ENCODE results near the gene KSR2. TPM values are rescaled to one million over a fixed set of nuclear protein-coding genes. Genes with fewer than 3 reads are reported as not detected.

Gene KSR2
- total RNA-seq, 2 donors from 2014 or later, result 0.07 to 0.08 TPM

DNA sequence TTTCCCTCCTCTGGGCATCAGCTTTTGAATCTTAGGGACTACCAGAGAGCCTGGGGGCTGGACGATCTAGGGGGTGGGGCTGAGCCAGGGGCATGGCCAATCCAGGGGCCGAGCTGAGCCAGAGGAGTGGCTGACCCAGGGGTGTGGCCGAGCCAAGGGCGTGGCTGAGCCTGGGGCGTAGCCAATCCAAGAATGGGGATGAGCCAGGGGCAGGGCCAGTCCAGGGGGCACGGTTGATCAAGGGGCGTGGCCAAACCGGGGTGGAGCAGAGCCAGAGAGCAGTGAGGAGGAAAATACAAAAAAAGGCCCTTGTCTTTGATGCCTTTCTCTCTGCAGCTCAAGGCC, 388.1 kb downstream of the KSR2 start:
- TF ChIP-seq, protein P1, sequence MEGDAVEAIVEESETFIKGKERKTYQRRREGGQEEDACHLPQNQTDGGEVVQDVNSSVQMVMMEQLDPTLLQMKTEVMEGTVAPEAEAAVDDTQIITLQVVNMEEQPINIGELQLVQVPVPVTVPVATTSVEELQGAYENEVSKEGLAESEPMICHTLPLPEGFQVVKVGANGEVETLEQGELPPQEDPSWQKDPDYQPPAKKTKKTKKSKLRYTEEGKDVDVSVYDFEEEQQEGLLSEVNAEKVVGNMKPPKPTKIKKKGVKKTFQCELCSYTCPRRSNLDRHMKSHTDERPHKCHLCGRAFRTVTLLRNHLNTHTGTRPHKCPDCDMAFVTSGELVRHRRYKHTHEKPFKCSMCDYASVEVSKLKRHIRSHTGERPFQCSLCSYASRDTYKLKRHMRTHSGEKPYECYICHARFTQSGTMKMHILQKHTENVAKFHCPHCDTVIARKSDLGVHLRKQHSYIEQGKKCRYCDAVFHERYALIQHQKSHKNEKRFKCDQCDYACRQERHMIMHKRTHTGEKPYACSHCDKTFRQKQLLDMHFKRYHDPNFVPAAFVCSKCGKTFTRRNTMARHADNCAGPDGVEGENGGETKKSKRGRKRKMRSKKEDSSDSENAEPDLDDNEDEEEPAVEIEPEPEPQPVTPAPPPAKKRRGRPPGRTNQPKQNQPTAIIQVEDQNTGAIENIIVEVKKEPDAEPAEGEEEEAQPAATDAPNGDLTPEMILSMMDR (IDR thresholded peaks at IDR 0.05), result no peak
- no peaks in the 10 kb centered on the region for H3K27me3 ChIP-seq
- no peaks in the 10 kb centered on the region for H3K4me1 ChIP-seq
- no peak overlapping the region for H3K27ac ChIP-seq
- H3K9me3 ChIP-seq, result no peaks in the 10 kb centered on the region
- no peak for DNase-seq (ENCODE audit: low spot score)
- H3K36me3 ChIP-seq, result no peaks in the 10 kb centered on the region
- no peak overlapping the region for H3K4me3 ChIP-seq

DNA sequence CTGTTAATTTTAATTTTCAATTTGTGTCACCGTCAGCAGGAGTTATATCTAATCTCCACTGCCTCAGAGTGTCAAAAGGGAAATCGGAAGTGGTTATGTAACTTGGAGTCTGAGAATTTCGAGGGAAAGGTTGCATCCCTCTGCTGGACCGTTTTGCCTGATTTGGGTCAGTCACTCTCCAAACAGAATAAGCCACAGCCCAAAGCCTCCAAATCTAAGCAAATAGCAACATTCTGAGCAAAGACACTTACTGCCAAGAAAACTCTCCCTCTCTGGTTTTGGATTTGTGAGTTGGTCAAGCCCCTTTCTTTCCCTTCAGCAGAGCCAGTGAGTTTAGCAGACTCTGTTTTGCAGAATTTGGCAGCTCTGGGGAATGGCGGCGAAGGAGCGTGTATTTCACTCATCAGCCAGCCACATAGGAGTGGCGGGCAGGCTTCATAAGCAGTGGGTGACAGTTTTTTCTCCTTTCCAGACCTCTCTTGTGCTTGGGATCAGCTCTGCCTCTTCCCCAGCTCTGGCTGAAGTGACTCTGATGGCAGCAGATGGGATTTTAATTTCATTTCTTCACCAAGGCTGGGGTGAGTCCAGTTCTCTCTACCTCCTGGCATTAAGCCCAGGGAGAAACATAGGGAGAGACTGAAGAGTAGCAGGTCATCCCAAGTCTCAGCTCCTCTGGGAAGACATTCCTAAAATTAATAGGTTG, 388.6 kb downstream of the KSR2 start:
- Histone ChIP-seq H3K27me3 (no peaks in the 10 kb centered on the region), H3K4me1 (no peaks in the 10 kb centered on the region), H3K36me3 (no peaks in the 10 kb centered on the region), H3K4me3 (no peak overlapping the region), H3K27ac (no peak overlapping the region), H3K9me3 (no peaks in the 10 kb centered on the region)
- DNase-seq (ENCODE audit: low spot score), result no peak
- TF ChIP-seq, protein P1 (IDR thresholded peaks at IDR 0.05), result no peak

DNA sequence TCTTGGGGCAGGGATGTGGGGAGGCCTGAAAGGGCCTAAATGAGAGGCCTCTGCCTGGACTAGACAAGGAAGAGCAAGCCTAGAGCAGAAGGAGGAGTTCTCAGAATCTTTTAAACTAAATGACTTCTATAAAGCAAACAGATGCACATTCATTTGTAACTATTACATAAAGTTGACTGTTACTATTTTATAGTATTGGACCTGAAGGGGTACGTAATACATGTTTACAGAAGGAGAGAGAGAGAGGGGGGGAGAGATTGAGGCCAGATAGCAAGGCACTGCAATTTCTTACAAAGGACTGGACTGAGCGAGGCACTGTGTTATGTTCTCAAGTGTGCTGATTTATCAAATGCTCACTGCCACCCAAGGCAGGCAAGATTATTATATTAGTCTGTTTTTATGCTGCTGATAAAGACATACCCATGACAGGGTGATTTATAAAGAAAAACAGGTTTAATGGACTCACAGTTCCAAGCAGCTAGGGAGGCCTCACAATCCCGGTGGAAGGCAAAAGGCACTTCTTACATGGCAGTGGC, 391.6 kb downstream of the KSR2 start:
- TF ChIP-seq, protein P1 (IDR thresholded peaks at IDR 0.05), result no peak
- H3K36me3 ChIP-seq, result no peaks in the 10 kb centered on the region
- no peak overlapping the region for H3K4me3 ChIP-seq
- no peaks in the 10 kb centered on the region for H3K9me3 ChIP-seq
- H3K4me1 ChIP-seq, result no peaks in the 10 kb centered on the region
- H3K27ac ChIP-seq, result no peak overlapping the region
- H3K27me3 ChIP-seq, result no peaks in the 10 kb centered on the region
- no peak for DNase-seq (ENCODE audit: low spot score)

DNA sequence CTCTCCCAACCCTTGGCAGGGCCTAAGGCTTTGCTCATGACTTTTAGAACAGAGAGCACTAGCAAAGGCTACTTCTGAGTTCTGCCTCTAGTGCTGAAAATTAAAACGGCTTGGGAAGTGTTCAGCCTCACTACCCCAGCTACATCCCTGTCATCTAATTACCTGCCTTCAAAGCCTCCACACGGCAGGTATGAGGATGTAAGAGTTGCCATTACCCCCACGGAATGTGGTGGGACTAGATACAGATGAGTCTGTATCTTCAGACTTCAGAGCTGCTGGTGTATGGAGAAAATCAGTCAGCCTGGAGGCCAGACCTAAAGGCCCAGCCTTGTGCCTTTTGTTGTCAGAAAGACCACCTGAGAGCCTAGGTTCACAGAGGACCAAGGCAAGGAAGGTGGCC, 392.7 kb downstream of the KSR2 start:
- Histone ChIP-seq H3K9me3 (no peaks in the 10 kb centered on the region), H3K27me3 (no peaks in the 10 kb centered on the region), H3K4me1 (no peaks in the 10 kb centered on the region), H3K4me3 (no peak overlapping the region), H3K36me3 (no peaks in the 10 kb centered on the region), H3K27ac (no peak overlapping the region)
- TF ChIP-seq, protein P1 (IDR thresholded peaks at IDR 0.05), result no peak
- DNase-seq (ENCODE audit: low spot score), result no peak

DNA sequence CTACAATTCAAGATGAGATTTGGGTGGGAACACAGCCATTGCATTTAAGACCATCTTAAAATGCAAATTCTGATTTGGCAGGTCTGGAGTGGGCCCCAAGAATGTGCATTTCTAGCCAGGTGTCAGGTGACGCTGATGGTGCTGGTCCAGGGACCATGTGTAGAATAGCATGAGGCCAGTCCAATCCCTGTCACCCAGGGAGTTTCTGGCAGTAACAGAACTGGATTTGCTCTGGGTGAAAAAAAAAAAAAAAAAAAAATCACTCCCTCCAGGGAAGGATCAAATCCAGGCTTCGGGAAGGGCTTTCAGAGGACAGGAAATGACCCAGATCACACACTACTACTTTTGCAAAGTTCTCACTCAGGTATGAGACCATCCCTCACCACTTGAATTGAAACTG, 394.1 kb downstream of the KSR2 start:
- TF ChIP-seq, protein P1 (IDR thresholded peaks at IDR 0.05), result no peak
- DNase-seq (ENCODE audit: low spot score), result no peak
- Histone ChIP-seq H3K9me3 (no peaks in the 10 kb centered on the region), H3K4me3 (no peak overlapping the region), H3K36me3 (no peaks in the 10 kb centered on the region), H3K4me1 (no peaks in the 10 kb centered on the region), H3K27ac (no peak overlapping the region), H3K27me3 (no peaks in the 10 kb centered on the region)

DNA sequence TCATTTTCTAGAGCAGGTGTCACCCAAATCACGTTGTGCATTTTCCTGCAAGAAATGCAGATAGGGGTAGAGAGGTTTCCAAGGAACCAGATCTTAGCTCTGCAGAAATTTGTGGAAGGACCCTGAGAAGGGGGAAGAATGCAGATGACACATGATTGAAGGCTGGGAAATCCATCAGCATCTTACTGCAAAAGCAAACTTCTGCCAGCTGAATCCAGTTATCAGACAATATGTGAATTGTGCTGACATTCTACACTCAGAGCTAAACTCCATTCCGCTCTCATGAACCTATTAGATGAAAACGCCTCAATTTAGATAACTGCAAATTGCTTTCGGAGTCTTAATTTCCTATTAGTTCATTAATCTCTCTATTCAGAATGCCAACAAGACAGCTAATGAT, 396.0 kb downstream of the KSR2 start:
- H3K27me3 ChIP-seq, result no peaks in the 10 kb centered on the region
- no peak for DNase-seq (ENCODE audit: low spot score)
- TF ChIP-seq, protein P1 (IDR thresholded peaks at IDR 0.05), result no peak

More for the DNA sequence above, 396.0 kb downstream of the KSR2 start:
- Histone ChIP-seq H3K36me3 (no peaks in the 10 kb centered on the region), H3K4me1 (no peaks in the 10 kb centered on the region), H3K27ac (no peak overlapping the region), H3K9me3 (no peaks in the 10 kb centered on the region), H3K4me3 (no peak overlapping the region)

Data from right atrium auricular region (tissue), 2 donors.